ENCODE data around the gene BABAM2. TPM values are rescaled to one million over a fixed set of nuclear protein-coding genes. Genes with fewer than 3 reads are reported as not detected.

BABAM2 gene
- total RNA-seq, 1 donor from 2014 or later = 43.5 TPM

DNA sequence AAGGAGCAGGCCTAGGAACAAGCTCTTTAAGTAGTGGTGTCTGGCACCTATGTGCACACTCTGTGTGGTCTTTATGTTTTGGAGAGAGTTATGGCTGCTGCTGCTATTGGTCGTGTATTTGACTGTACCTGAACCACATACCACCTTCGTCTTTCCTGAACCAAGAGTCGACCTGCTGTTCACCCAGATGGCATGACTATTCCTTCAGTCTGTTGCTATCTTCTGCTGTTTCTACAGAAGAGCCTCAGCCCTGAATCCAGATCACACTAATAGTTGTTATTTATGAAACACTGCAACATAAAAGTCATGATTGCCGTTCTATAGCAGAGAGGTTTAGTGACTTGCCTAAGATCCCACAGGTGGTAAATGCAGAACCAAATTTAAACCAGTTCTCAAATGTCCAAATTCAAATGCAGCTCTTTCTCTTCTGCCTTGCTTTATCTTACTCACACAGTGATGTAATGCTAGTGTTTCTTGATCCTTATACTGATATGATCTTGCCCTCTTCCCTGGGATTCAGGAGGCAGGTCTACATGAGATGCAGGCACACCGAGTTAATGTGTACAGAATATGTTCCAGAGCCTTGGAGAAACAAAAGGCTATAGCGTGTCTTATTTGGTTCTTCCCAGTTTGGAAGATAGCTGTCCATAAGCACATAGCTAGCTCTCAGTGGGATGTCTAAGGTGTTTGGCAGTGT lies 380.1 kb downstream of the BABAM2 start:
- no peak overlapping the region for H3K27ac Mint-ChIP-seq

GRCh38 chr2:28271231-28271918 lies 380.8 kb downstream of the BABAM2 start:
- DNase-seq (ENCODE audit: low spot score in 2 of 2, unreplicated experiment in 2 of 2) = no peak
- TF ChIP-seq, protein P1, sequence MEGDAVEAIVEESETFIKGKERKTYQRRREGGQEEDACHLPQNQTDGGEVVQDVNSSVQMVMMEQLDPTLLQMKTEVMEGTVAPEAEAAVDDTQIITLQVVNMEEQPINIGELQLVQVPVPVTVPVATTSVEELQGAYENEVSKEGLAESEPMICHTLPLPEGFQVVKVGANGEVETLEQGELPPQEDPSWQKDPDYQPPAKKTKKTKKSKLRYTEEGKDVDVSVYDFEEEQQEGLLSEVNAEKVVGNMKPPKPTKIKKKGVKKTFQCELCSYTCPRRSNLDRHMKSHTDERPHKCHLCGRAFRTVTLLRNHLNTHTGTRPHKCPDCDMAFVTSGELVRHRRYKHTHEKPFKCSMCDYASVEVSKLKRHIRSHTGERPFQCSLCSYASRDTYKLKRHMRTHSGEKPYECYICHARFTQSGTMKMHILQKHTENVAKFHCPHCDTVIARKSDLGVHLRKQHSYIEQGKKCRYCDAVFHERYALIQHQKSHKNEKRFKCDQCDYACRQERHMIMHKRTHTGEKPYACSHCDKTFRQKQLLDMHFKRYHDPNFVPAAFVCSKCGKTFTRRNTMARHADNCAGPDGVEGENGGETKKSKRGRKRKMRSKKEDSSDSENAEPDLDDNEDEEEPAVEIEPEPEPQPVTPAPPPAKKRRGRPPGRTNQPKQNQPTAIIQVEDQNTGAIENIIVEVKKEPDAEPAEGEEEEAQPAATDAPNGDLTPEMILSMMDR (IDR thresholded peaks at IDR 0.05; ENCODE audit: unreplicated experiment) = no peak
- H3K27ac Mint-ChIP-seq = no peak overlapping the region
- H3K36me3 Mint-ChIP-seq = peaks cover 2% of the 10 kb centered on the region
- no peak overlapping the region for H3K4me3 Mint-ChIP-seq
- peaks cover 37% of the 10 kb centered on the region for H3K4me1 Mint-ChIP-seq
- no peaks in the 10 kb centered on the region for H3K27me3 Mint-ChIP-seq (ENCODE audit: low read depth)
- no peaks in the 10 kb centered on the region for H3K9me3 Mint-ChIP-seq

More for the DNA sequence above, 380.1 kb downstream of the BABAM2 start:
- no peaks in the 10 kb centered on the region for H3K9me3 Mint-ChIP-seq
- DNase-seq (ENCODE audit: low spot score in 2 of 2, unreplicated experiment in 2 of 2) = no peak
- peaks cover 34% of the 10 kb centered on the region for H3K4me1 Mint-ChIP-seq
- H3K27me3 Mint-ChIP-seq (ENCODE audit: low read depth) = no peaks in the 10 kb centered on the region
- TF ChIP-seq, protein P1 (IDR thresholded peaks at IDR 0.05; ENCODE audit: unreplicated experiment) = no peak
- H3K36me3 Mint-ChIP-seq = peaks cover 2% of the 10 kb centered on the region
- no peak overlapping the region for H3K4me3 Mint-ChIP-seq

GRCh38 chr2:28271919-28272250 lies 381.4 kb downstream of the BABAM2 start:
- Mint-ChIP-seq H3K27me3 (ENCODE audit: low read depth) (no peaks in the 10 kb centered on the region), H3K4me1 (peaks cover 38% of the 10 kb centered on the region), H3K9me3 (no peaks in the 10 kb centered on the region), H3K27ac (no peak overlapping the region), H3K36me3 (peaks cover 2% of the 10 kb centered on the region), H3K4me3 (no peak overlapping the region)
- no peak for DNase-seq (ENCODE audit: low spot score in 2 of 2, unreplicated experiment in 2 of 2)
- TF ChIP-seq, protein P1 (IDR thresholded peaks at IDR 0.05; ENCODE audit: unreplicated experiment) = no peak

- H3K36me3 Mint-ChIP-seq = peaks cover 2% of the 10 kb centered on the region
- peaks cover 26% of the 10 kb centered on the region for H3K4me1 Mint-ChIP-seq
- H3K27me3 Mint-ChIP-seq (ENCODE audit: low read depth) = no peaks in the 10 kb centered on the region
- no peak overlapping the region for H3K27ac Mint-ChIP-seq
- TF ChIP-seq, protein P1 (IDR thresholded peaks at IDR 0.05; ENCODE audit: unreplicated experiment) = no peak
- DNase-seq (ENCODE audit: low spot score in 2 of 2, unreplicated experiment in 2 of 2) = no peak
- H3K4me3 Mint-ChIP-seq = no peak overlapping the region
- no peaks in the 10 kb centered on the region for H3K9me3 Mint-ChIP-seq
Measured at GRCh38 chr2:28273751-28274150, 383.2 kb downstream of the BABAM2 start.

GRCh38 chr2:28274911-28275685 lies 384.6 kb downstream of the BABAM2 start:
- no peak for DNase-seq (ENCODE audit: low spot score in 2 of 2, unreplicated experiment in 2 of 2)
- no peaks in the 10 kb centered on the region for H3K27me3 Mint-ChIP-seq (ENCODE audit: low read depth)
- TF ChIP-seq, protein P1 (IDR thresholded peaks at IDR 0.05; ENCODE audit: unreplicated experiment) = no peak
- no peak overlapping the region for H3K27ac Mint-ChIP-seq
- H3K4me3 Mint-ChIP-seq = no peak overlapping the region
- peaks cover 17% of the 10 kb centered on the region for H3K4me1 Mint-ChIP-seq
- no peaks in the 10 kb centered on the region for H3K9me3 Mint-ChIP-seq
- peaks cover 3% of the 10 kb centered on the region for H3K36me3 Mint-ChIP-seq

All from mesothelial cell of epicardium (in vitro differentiated cells).